Kidney epithelial cell (primary cell): Measurements from ENCODE around the gene PLA2G4F. TPM values are rescaled to one million over a fixed set of nuclear protein-coding genes. Genes with fewer than 3 reads are reported as not detected.

Experiments used
- DNase-seq: peaks from one replicate; pipeline ENCODE4 v3.0.0-alpha.2; 2010; ENCODE audit warnings: low read depth
- H3K27me3 ChIP-seq: 2 replicates; pipeline ENCODE4 v1.6.0; 2011; ENCODE audit warnings: low read length; ENCODE audit not compliant: control insufficient read depth, insufficient read depth
- H3K36me3 ChIP-seq: 2 replicates; pipeline ENCODE4 v1.5.1; 2011; ENCODE audit warnings: low read length; ENCODE audit not compliant: control insufficient read depth, insufficient read depth
- H3K4me3 ChIP-seq: 2 replicates; pipeline ENCODE4 v1.5.1; 2011; ENCODE audit warnings: low read depth, mild to moderate bottlenecking, control low read depth, low read length
- total RNA-seq: library from RNA; depleted of rRNA; stranded (reverse); fragments of >200 nt; gene quantifications from 2 replicates; pipeline ENCODE4 v1.2.3, GENCODE V29; 2015
- TF ChIP-seq, protein P1 (sequence below): IDR thresholded peaks from 2 replicates; pipeline ENCODE4 v1.5.1; 2011; ENCODE audit warnings: mild to moderate bottlenecking, moderate library complexity, low read length, control low read depth, inconsistent platforms; ENCODE audit not compliant: insufficient read depth, poor library complexity, severe bottlenecking

PLA2G4F gene, protein sequence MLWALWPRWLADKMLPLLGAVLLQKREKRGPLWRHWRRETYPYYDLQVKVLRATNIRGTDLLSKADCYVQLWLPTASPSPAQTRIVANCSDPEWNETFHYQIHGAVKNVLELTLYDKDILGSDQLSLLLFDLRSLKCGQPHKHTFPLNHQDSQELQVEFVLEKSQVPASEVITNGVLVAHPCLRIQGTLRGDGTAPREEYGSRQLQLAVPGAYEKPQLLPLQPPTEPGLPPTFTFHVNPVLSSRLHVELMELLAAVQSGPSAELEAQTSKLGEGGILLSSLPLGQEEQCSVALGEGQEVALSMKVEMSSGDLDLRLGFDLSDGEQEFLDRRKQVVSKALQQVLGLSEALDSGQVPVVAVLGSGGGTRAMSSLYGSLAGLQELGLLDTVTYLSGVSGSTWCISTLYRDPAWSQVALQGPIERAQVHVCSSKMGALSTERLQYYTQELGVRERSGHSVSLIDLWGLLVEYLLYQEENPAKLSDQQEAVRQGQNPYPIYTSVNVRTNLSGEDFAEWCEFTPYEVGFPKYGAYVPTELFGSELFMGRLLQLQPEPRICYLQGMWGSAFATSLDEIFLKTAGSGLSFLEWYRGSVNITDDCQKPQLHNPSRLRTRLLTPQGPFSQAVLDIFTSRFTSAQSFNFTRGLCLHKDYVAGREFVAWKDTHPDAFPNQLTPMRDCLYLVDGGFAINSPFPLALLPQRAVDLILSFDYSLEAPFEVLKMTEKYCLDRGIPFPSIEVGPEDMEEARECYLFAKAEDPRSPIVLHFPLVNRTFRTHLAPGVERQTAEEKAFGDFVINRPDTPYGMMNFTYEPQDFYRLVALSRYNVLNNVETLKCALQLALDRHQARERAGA
- 0.84 and 5.2 TPM in 2 replicates for total RNA-seq

DNA sequence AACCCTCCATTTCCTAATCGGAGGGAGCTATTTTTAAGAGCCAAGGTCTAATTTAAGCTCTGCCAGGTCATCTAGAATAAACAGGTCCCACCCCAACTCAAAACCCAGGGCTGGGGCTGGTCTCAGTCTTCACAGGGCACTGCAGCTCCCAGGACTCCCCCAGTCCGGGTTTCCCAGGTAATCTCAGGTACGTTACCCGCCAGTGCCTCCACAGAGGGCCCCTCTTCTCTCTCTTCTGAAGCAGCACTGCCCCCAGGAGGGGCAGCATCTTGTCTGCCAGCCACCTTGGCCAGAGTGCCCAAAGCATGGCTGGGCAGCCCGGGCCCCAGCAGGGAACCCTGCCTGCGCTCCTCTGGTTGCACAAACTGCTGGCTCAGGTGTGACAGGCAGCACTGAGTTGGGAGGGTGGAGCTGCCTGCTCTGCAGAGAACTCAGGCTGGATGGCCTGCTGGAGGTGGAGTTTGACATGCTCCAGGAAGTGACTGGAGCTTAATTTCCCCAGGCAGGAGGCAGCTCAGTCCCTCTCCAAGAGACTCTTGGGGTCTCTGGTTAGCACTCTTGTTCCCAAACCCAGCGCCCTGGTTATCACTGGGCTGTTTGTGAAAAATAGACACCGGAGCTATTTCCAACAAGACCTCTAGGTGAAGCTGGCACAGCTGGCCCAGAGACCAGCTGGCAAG, at the start of gene PLA2G4F:
Gene PLA2G4F (minus strand): TSS at position 394 of the 680 bp plus-strand sequence. CDS start 87 bp downstream, at position 307.
- no peak for DNase-seq
- H3K27me3 ChIP-seq: peaks cover 9% of the 10 kb centered on the region
- no peak within 1 kb of the TSS for H3K4me3 ChIP-seq
- TF ChIP-seq, protein P1, sequence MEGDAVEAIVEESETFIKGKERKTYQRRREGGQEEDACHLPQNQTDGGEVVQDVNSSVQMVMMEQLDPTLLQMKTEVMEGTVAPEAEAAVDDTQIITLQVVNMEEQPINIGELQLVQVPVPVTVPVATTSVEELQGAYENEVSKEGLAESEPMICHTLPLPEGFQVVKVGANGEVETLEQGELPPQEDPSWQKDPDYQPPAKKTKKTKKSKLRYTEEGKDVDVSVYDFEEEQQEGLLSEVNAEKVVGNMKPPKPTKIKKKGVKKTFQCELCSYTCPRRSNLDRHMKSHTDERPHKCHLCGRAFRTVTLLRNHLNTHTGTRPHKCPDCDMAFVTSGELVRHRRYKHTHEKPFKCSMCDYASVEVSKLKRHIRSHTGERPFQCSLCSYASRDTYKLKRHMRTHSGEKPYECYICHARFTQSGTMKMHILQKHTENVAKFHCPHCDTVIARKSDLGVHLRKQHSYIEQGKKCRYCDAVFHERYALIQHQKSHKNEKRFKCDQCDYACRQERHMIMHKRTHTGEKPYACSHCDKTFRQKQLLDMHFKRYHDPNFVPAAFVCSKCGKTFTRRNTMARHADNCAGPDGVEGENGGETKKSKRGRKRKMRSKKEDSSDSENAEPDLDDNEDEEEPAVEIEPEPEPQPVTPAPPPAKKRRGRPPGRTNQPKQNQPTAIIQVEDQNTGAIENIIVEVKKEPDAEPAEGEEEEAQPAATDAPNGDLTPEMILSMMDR: no peak
- no peaks in the 10 kb centered on the region for H3K36me3 ChIP-seq

DNA sequence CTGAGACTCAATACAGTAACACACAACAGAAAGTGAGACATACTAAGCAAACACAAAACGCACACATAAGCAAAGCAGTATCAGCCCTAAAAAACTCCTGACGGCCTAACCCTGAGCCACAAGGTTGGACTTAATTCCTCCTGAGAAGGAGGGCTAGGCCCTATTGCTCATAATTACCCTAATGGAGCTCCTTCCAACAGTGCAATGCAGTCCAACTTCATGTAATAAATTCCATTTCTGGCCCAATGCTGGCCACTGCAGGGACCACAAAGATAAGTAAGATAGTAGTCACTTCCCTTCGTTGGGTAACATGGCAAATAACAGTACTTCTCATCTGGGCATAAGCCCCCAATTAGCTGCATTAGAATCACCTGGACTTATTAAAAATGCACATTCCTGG, 47.5 kb upstream of the PLA2G4F start:
- H3K4me3 ChIP-seq: no peak overlapping the region
- peaks cover 1% of the 10 kb centered on the region for H3K36me3 ChIP-seq
- no peak for DNase-seq
- TF ChIP-seq, protein P1: no peak
- H3K27me3 ChIP-seq: no peaks in the 10 kb centered on the region

DNA sequence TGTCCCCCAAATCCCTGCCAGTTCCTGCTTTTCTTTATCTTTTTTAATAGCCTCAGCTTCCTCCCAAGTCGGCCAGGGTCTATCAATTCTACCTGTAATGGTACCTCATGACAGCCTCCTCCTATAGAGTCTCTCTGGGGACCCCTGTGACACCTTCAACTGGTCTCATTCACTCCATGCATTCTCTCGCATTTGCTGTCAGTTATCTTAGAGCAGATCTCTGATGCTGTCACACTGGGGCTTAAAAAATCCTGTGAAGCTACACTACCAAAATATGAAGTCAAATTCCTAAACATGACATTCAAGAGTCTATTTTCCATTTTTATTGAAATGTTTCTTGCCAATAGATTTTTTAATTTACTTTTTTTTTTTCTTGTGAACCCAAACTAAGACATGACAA, 46.2 kb upstream of the PLA2G4F start:
- no peak for DNase-seq
- H3K36me3 ChIP-seq: peaks cover 1% of the 10 kb centered on the region
- no peaks in the 10 kb centered on the region for H3K27me3 ChIP-seq
- H3K4me3 ChIP-seq: no peak overlapping the region
- TF ChIP-seq, protein P1: no peak

DNA sequence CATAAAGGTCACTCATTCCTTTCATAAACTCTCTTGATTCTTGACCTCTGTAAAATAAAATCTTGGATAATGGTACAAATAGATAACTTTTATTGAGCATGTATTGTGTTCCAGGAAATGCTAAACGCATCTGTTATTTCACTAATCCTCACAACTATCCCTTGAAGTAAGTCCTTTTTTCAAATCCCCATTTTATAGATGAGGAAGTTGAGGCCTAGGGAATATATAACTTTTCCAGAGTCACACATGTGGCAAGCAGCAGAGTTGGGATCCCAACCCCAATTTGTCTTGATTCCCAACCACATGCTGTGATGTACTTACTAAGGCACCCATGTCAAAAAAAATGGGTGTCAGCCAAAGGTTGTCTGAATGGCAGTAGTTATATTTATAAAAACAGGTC, 45.4 kb upstream of the PLA2G4F start:
- TF ChIP-seq, protein P1: no peak
- Histone ChIP-seq H3K36me3 (peaks cover 1% of the 10 kb centered on the region), H3K27me3 (no peaks in the 10 kb centered on the region), H3K4me3 (no peak overlapping the region)
- no peak for DNase-seq

DNA sequence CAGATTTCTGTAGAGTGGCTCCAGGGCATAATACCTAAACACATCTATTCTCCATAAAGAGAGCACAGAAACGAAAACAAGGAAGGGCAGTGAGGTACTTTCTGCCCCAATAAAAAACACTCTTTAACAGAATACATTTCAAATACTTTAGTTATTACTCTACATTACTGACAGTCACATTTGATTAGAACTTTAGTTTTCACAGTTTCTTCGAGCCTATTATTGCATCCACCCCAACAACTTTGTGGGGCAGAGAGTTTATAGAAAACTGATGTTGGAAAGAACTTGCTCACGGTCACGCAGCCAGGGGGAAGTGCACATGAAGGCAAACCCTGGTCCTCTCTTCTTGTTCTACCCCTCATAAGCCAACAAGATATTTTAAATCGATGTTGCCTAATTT, 42.7 kb upstream of the PLA2G4F start:
- no peak for DNase-seq
- Histone ChIP-seq H3K36me3 (no peaks in the 10 kb centered on the region), H3K4me3 (no peak overlapping the region), H3K27me3 (no peaks in the 10 kb centered on the region)
- TF ChIP-seq, protein P1: no peak
